Activated T-cell treated with anti-CD3 and anti-CD28 coated beads for 24 hours (primary cell): Measurements from ENCODE around the gene CGREF1.
"Not testable (repeated sequence)": the region's sequence is repeated elsewhere in the genome, so short reads cannot be mapped to it uniquely, and the experiment has no call there.

ENCODE experiments used
- DNase-seq: peaks from one replicate; pipeline ENCODE4 v3.0.0-alpha.2; 2020; ENCODE audit warnings: low read depth

Gene CGREF1

DNA sequence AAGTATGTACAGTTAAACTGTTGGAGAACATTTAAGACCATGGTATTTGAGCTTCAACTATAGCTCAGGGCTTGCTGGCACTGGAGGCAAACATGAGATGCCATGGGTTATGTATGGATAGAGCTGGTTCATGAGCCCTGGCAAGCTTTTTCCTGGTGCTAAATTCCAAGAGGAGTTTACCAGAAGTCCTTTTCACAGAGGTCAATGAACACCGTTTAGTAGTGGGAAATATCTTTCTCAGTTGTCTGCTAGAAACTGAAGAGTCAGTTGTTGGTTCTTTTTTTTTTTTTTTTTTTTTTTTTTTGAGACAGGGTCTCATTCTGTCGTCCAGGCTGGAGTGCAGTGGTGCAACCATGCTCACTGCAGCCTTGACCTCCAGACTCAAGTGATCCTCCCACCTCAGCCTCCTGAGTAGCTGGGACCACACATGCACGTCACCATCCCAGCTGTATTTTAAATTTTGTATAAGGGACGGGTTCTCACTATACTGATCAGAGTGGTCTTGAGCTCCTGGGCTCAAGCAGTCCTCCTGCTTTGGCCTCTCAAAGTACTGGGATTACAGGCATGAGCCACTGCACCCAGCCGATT lies 31.0 kb downstream of the CGREF1 start:
- DNase-seq, result no peak

DNA sequence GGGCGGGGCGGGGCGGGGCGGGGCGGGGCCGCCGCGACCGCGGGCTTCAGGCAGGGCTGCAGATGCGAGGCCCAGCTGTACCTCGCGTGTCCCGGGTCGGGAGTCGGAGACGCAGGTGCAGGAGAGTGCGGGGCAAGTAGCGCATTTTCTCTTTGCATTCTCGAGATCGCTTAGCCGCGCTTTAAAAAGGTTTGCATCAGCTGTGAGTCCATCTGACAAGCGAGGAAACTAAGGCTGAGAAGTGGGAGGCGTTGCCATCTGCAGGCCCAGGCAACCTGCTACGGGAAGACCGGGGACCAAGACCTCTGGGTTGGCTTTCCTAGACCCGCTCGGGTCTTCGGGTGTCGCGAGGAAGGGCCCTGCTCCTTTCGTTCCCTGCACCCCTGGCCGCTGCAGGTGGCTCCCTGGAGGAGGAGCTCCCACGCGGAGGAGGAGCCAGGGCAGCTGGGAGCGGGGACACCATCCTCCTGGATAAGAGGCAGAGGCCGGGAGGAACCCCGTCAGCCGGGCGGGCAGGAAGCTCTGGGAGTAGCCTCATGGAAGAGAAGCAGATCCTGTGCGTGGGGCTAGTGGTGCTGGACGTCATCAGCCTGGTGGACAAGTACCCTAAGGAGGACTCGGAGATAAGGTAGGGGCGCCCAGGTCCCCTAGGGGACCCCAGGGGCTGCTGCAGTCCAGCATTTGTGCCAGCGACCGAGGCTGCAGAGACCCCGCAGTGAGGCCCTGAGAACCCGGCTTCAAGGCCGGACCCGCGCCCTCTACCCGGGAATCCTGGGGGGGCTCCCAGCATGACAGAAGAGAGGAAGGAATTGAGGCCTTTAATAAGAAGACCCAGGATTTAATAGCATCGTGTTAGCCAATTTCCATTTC lies 32.0 kb downstream of the CGREF1 start, which contains the start of gene KHK:
Gene KHK, plus strand, starts transcription at position 49 of the 870 bp plus-strand sequence. Its CDS starts 488 bp downstream, at position 537.
- no peak for DNase-seq

DNA sequence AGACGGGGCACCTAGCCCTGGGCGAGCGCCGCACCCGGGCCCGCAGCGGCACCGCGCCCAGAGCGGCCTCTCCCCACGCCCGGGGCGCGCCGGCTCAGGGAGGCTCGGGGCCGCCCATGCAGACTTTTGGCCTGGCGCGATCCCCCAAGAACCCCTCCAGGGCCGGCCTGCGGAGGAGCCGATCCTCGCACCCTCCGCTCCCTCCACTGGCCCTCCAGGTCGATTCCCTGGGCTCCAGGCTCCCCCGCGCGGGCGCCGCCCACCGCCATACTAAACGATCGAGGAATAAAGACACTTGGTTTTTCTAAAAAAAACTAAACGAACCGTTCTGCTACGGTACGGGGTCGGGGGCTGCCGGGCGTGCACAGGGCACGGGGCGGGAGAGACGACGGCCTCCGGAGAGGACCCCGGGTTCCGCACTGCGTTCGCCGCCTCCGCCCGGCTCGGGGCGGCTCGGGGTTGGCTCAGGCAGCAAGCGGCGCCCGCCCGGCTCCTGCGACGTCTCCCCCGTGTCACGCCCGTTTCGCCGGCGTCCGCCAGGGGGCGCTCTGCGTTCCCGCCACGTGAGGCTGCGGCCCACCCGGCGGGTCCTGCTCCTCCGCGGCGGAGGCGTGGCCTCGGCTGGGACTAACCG lies 32.7 kb downstream of the CGREF1 start:
- peak; percentile 99 for DNase-seq

DNA sequence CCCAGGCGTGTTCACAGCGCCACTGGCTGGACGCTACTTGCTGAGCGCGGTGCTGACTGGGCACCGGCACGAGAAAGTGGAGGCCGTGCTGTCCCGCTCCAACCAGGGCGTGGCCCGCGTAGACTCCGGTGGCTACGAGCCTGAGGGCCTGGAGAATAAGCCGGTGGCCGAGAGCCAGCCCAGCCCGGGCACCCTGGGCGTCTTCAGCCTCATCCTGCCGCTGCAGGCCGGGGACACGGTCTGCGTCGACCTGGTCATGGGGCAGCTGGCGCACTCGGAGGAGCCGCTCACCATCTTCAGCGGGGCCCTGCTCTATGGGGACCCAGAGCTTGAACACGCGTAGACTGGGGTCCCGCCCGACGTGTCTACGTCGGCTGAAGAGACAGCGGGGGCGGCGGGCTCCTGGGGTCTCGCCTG lies 33.2 kb downstream of the CGREF1 start:
- peak; percentile 14 for DNase-seq

DNA sequence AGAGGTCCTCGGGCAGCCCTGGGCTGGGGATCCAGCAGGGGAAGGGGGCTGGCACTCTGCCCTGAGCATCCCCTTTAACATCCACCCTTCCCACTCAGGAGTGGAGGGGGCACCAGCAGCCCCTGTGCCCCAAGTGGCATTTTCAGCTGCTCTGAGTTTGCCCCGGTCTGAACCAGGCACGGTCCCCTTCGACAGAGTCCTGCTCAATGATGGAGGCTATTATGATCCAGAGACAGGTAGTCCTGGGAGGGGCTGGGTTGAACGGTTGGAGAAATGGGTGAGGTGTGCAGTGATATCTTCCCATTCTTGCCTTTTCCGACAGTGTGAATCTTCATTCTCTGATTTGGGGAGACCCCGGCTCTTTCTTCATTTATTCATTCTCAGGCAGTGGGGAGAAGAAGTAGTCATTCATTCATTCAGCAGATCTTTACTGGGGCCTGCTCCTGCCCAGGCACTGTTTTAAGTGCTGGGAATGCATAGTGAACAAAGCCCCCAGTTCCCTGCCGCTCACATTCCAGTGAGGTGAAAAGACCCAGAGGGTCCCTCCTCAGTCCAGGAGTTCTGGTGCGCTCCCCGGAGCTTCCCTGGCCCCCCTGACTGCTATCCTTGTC lies 33.8 kb downstream of the CGREF1 start:
- DNase-seq, result no peak

DNA sequence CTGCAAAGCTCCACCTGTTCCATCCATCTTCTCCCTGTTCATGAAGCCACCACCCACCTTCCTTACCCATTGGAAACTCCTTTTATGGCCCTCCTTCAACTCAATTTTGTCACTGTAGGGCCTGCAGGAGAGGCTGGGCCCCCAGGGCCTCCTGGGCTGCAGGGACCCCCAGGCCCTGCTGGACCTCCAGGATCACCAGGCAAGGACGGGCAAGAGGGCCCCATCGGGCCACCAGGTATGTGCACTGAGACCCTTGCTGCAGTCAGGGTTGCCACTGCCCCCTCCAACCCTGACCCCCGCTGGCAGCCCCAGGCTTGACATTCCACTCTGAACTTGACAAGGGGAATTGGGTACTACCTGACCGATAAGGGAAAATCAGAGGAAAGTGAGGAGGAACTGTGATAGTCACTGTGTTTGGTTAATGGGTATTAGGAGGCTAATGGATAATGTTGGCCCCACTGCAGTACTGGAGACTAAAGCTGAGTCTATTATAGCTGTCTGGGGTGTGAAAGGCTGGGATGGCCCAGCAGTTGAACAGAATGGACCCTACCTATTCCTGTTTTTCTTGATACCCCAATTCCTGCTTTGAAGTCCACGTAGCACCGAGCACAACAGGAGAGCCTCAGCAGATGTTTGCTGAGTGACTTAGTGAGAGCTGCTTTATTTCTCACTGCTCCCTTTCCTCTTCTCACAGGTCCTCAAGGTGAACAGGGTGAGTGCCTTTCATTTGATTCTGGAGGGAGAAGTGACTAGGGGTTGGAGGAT lies 34.4 kb downstream of the CGREF1 start:
- DNase-seq, result no peak

DNA sequence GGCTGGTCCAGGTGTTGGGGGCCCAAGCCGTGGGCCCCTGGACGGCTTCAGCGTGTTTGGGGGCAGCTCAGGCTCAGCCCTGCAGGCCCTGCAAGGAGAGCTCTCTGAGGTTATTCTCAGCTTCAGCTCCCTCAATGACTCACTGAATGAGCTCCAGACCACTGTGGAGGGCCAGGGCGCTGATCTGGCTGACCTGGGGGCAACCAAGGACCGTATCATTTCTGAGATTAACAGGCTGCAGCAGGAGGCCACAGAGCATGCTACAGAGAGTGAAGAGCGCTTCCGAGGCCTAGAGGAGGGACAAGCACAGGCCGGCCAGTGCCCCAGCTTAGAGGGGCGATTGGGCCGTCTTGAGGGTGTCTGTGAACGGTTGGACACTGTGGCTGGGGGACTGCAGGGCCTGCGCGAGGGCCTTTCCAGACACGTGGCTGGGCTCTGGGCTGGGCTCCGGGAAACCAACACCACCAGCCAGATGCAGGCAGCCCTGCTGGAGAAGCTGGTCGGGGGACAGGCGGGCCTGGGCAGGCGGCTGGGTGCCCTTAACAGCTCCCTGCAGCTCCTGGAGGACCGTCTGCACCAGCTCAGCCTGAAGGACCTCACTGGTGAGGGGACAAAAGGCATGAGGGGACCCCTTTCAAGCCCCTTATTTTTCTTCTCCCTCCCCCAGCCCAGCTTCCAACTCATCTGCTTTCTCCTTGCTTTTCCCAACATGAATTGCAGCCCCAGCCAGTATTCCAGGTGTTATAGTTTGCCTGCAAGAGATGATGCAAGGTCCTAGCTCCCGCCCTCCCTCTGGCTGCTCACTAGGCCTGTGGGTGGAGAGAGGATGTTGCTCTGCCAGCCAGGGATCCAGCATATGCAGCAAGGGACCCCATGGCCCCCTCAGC lies 35.3 kb downstream of the CGREF1 start:
- DNase-seq, result no peak

DNA sequence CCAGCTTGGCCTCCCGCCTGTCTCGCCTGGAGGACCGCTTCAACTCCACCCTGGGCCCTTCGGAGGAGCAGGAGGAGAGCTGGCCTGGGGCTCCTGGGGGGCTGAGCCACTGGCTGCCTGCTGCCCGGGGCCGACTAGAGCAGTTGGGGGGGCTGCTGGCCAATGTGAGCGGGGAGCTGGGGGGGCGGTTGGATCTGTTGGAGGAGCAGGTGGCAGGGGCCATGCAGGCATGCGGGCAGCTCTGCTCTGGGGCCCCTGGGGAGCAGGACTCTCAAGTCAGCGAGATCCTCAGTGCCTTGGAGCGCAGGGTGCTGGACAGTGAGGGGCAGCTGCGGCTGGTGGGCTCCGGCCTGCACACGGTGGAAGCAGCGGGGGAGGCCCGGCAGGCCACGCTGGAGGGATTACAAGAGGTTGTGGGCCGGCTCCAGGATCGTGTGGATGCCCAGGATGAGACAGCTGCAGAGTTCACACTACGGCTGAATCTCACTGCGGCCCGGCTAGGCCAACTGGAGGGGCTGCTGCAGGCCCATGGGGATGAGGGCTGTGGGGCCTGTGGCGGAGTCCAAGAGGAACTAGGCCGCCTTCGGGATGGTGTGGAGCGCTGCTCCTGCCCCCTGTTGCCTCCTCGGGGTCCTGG lies 36.0 kb downstream of the CGREF1 start:
- DNase-seq, result no peak

DNA sequence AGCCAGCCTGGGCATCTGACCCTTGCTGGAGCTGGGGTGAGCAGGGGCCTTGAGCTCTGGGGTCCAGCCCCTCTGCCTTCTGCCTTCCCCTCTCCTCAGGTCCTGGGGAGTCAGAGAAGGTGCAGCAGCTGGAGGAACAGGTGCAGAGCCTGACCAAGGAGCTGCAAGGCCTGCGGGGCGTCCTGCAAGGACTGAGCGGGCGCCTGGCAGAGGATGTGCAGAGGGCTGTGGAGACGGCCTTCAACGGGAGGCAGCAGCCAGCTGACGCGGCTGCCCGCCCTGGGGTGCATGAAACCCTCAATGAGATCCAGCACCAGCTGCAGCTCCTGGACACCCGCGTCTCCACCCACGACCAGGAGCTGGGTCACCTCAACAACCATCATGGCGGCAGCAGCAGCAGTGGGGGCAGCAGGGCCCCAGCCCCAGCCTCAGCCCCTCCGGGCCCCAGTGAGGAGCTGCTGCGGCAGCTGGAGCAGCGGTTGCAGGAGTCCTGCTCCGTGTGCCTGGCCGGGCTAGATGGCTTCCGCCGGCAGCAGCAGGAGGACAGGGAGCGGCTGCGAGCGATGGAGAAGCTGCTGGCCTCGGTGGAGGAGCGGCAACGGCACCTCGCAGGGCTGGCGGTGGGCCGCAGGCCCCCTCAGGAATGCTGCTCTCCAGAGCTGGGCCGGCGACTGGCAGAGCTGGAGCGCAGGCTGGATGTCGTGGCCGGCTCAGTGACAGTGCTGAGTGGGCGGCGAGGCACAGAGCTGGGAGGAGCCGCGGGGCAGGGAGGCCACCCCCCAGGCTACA lies 36.8 kb downstream of the CGREF1 start:
- DNase-seq, result no peak

DNA sequence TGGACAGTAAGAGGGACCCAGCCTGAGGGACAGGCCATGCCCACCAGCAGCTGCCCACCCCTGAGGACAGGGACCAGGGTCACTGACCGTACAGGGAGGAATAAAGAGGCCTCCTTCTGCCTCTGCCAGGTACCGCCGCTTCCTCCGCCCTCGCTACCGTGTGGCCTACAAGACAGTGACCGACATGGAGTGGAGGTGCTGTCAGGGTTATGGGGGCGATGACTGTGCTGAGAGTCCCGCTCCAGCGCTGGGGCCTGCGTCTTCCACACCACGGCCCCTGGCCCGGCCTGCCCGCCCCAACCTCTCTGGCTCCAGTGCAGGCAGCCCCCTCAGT lies 38.4 kb downstream of the CGREF1 start:
- DNase-seq, result no peak

DNA sequence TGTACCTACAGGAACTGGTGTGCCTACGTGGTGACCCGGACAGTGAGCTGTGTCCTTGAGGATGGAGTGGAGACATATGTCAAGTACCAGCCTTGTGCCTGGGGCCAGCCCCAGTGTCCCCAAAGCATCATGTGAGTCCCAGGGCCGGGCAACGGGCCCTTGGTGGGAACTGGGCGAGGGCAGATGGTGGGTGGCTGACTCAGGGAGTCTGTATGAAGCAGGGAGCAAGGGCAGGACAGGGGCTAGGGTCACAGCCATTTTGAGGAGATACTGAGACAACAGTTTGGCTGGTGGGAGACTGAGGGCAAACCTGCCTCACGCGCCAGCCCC lies 38.8 kb downstream of the CGREF1 start:
- no peak for DNase-seq

DNA sequence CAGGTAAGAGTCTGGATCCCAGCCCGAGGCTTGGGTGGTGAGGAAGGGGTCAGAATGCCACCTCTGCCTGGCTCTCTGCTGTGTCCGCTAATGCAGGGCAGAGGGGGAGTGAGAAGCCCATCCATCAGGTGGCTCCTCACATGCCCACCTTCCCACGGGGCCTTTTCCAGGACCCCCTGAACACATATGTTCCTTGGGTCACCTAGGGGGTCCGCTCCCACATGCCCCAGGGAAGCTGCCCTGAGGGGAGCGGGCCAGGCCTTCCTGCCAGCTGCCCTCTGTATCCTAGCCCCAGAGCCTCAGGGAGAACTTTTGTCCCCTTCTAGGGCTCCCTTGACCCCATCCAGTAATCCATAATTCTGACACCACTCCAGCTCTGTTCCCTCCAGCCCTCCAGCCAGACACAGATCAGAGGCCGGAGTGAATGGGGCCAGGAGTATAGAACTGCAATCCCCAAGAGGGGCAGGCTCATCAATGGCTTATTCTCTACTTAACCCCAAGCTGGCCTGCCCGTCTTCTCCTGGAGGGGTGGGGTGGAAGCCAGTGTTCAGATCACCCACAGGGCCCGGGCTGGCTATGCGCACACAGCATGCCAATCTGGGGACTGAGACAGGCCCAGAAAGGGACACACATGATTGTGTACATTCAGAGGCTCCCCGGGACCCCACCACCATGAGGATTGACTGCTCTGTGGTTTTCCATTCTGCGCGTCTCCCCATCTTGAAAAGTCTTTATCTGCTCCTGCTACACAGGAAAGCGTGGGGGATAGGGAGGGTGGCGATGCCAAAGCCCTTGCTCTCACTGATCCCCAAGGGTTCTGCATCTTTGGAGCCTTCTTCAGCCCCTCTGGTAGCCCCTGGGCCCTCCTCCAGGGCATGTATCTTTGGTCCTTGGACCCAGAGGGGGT lies 39.4 kb downstream of the CGREF1 start:
- DNase-seq, result no peak

DNA sequence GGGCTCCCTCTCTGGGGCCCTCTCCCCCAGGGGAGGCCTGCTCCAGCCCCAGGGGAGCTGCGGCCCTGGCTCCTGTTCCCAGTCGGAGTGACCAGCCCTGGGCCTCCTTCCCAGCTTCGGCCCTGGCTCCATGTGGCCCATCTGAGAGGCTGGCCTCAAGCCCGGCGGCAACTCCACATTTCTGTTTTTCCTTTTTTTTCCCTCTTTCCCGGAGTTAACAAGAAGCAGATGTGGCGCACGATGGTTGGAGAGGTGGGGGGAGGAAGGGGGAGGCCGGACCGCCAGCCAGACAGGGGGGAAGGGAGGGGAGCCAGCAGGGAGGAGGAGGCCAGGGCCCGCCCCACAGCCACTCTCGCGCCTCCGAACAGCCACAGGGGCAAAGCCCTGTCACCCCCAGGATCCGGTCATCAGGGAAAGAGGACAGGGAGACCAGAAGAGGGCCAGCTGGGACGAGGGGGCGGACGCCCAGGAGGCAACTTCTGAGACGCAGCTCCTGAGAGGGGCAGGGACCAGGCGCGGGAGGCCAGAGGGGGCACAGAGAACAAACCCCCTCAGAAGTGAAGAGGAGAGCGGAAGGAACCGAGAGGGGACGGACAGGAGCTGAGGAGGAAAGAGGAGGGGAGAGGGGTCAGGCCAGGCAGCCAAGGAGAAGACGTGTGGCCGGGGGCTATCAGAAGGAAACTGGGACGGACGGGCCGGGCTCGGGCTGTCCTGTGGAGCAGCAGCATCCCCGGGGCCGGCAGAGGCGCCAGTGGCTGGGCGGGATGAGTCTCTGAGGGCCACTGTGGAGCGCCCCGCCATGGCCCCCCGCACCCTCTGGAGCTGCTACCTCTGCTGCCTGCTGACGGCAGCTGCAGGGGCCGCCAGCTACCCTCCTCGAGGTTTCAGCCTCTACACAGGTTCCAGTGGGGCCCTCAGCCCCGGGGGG lies 40.4 kb downstream of the CGREF1 start, which contains the start of gene EMILIN1:
Gene EMILIN1, plus strand, starts transcription at position 349 of the 928 bp plus-strand sequence. Its CDS starts 451 bp downstream, at position 800.
- DNase-seq, result no peak

DNA sequence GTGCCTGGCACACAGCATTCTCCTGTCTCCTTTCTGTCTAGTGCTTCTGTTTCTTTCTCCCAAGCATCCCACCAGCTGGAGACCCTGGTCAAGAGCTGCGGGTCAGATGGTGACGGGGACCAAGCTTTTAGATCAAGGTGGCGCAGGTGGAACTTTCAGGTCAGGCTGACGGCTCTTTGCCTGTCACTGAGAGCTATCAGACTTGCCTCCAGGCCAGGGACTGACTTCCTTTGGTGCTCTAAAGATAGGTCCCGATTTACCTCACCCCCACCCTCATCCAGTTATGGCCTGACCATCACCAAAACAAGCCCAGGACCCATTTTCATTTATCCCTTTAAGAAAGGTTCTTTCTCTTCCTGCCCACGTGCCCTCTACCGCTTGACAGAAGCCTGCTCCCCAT lies 41.7 kb downstream of the CGREF1 start:
- no peak for DNase-seq

DNA sequence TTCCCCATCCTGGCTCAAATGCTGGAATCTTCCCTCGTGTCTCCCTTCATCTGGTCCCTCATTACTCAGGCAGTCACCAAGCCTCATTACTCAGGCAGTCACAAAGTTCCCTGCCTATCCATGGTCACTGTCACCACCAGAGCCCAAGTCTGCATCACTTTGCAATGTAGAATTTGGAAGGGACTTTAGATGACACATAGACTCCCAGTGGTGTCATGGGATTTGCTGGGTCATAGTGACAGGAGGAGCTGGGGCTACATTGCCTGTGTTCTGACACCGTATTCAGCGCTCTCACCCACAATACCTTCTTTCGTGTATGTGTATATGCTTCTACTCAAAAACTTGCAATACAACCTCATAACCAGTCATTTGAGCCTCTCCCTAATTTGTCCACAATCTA lies 42.6 kb downstream of the CGREF1 start:
- no peak for DNase-seq

DNA sequence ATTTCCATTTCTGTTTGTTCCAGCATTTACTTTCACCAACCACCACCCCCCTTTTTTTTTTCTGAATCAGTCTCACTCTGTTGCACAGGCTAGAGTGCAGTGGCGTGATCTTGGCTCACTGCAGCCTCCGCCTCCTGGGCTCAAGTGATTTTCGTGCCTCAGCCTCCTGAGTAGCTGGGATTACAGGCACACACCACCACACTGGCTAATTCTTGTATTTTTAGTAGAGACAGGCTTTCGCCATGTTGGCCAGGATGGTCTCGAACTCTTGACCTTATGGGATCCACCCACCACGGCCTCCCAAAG lies 43.4 kb downstream of the CGREF1 start:
- not testable (repeated sequence) for DNase-seq

DNA sequence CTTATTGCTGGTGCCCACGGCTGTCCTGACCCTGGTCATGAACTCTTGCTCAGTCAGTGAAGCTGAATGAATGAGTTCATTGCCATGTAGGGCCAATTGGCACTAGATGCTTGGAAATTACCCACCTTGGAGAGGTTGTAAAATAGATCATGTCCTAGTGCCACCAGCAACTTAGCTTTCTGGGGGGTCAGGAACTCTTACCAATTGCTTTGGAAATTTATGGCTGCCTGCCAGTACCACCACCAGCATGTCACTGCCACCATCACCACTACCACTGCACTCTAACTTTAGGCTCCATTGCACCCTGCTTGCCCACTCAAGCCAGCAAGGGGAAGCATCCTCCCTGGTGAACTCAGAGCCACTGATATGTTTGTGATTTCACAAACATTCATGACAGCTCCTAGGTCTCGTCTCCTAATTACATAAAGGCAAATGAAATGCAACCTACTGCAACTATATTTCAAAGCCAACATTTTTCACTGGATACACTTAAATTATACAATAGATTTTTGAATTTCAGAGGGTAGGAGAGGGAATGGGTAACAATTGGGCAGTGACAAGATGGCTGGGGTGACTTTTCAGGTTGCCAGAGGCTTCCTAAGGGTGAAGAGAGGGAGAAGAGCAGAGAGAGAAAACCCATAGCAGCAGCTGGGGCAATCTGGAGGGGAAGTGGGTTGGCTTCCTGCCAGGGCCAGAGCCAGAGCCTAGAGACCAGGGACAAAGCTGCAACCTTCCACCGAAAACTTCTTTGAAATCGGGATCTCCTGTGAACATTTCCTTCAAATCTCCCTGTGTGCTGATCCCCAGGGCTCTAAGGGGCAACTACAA lies 44.0 kb downstream of the CGREF1 start:
- DNase-seq, result peak; percentile 21
